ENCODE results near the gene GPR183. TPM values are rescaled to one million over a fixed set of nuclear protein-coding genes. Genes with fewer than 3 reads are reported as not detected.

GPR183 gene
- total RNA-seq, 1 donor from 2014 or later, result 0.71 TPM

GRCh38 chr13:99282264-99283231 lies 24.7 kb downstream of the GPR183 start:
- no peak for DNase-seq (ENCODE audit: low read depth)
- TF ChIP-seq CTCF (IDR thresholded peaks at IDR 0.05; ENCODE audit: insufficient read depth, low read length, poor library complexity, severe bottlenecking), result no peak
- Histone ChIP-seq H3K36me3 (ENCODE audit: control insufficient read depth, insufficient read depth, low read length) (no peaks in the 10 kb centered on the region), H3K4me3 (ENCODE audit: low read depth, low read length) (no peak overlapping the region), H3K27me3 (ENCODE audit: control insufficient read depth, insufficient read depth, low read length) (no peaks in the 10 kb centered on the region)

- no peak for DNase-seq (ENCODE audit: low read depth)
- TF ChIP-seq CTCF (IDR thresholded peaks at IDR 0.05; ENCODE audit: insufficient read depth, low read length, poor library complexity, severe bottlenecking), result no peak
- Histone ChIP-seq H3K36me3 (ENCODE audit: control insufficient read depth, insufficient read depth, low read length) (no peaks in the 10 kb centered on the region), H3K4me3 (ENCODE audit: low read depth, low read length) (no peak overlapping the region), H3K27me3 (ENCODE audit: control insufficient read depth, insufficient read depth, low read length) (no peaks in the 10 kb centered on the region)
These were observed 25.4 kb downstream of the GPR183 start for GRCh38 chr13:99281811-99282263.

GRCh38 chr13:99280166-99280565 lies 27.0 kb downstream of the GPR183 start:
- no peak for DNase-seq (ENCODE audit: low read depth)
- no peak for TF ChIP-seq CTCF (IDR thresholded peaks at IDR 0.05; ENCODE audit: insufficient read depth, low read length, poor library complexity, severe bottlenecking)
- no peaks in the 10 kb centered on the region for H3K36me3 ChIP-seq (ENCODE audit: control insufficient read depth, insufficient read depth, low read length)
- no peak overlapping the region for H3K4me3 ChIP-seq (ENCODE audit: low read depth, low read length)
- no peaks in the 10 kb centered on the region for H3K27me3 ChIP-seq (ENCODE audit: control insufficient read depth, insufficient read depth, low read length)

- Histone ChIP-seq H3K36me3 (ENCODE audit: control insufficient read depth, insufficient read depth, low read length) (no peaks in the 10 kb centered on the region), H3K27me3 (ENCODE audit: control insufficient read depth, insufficient read depth, low read length) (no peaks in the 10 kb centered on the region), H3K4me3 (ENCODE audit: low read depth, low read length) (no peak overlapping the region)
- TF ChIP-seq CTCF (IDR thresholded peaks at IDR 0.05; ENCODE audit: insufficient read depth, low read length, poor library complexity, severe bottlenecking), result no peak
- DNase-seq (ENCODE audit: low read depth), result no peak
These were observed 27.6 kb downstream of the GPR183 start for GRCh38 chr13:99279637-99280036.

GRCh38 chr13:99278843-99279242 lies 28.4 kb downstream of the GPR183 start:
- no peaks in the 10 kb centered on the region for H3K27me3 ChIP-seq (ENCODE audit: control insufficient read depth, insufficient read depth, low read length)

More at GRCh38 chr13:99278843-99279242, 28.4 kb downstream of the GPR183 start:
- no peak overlapping the region for H3K4me3 ChIP-seq (ENCODE audit: low read depth, low read length)
- no peak for DNase-seq (ENCODE audit: low read depth)
- H3K36me3 ChIP-seq (ENCODE audit: control insufficient read depth, insufficient read depth, low read length), result no peaks in the 10 kb centered on the region
- TF ChIP-seq CTCF (IDR thresholded peaks at IDR 0.05; ENCODE audit: insufficient read depth, low read length, poor library complexity, severe bottlenecking), result no peak

All from kidney epithelial cell (primary cell).